GM23338 (cell line): ENCODE data around the gene LYSMD3. TPM values are rescaled to one million over a fixed set of nuclear protein-coding genes. Genes with fewer than 3 reads are reported as not detected.

Experiments
- ATAC-seq: fragments of 200-7000 bp; cut with Tn5 transposase; 3 replicates; pipeline ENCODE4 v1.9.1; 2020
- DNase-seq: peaks from one replicate; pipeline ENCODE4 v3.0.0-alpha.2; 2015; ENCODE audit warnings: low spot score
- H2AFZ ChIP-seq: fragments of 200-600 bp; sonication (generic); 2 replicates; pipeline ENCODE4 v1.8.0; 2016; ENCODE audit warnings: antibody characterized with exemption, mild to moderate bottlenecking, moderate library complexity
- H3F3A ChIP-seq: fragments of 200-600 bp; sonication (generic); replicated peaks from 2 replicates; pipeline ENCODE4 v1.8.0; 2017; ENCODE audit warnings: antibody characterized with exemption, mixed run types, low read depth
- H3K27ac ChIP-seq: fragments of 200-600 bp; sonication (generic); 2 replicates; pipeline ENCODE4 v1.6.1; 2016; ENCODE audit warnings: low read depth
- H3K27me3 ChIP-seq: fragments of 200-600 bp; sonication (generic); 2 replicates; pipeline ENCODE4 v1.8.0; 2016; ENCODE audit warnings: mild to moderate bottlenecking, mixed run types, moderate library complexity; ENCODE audit not compliant: insufficient read depth
- H3K36me3 ChIP-seq: fragments of 200-600 bp; sonication (generic); 2 replicates; pipeline ENCODE4 v1.8.0; 2016; ENCODE audit warnings: mild to moderate bottlenecking; ENCODE audit not compliant: insufficient read depth
- H3K4me1 ChIP-seq: fragments of 200-600 bp; sonication (generic); 2 replicates; pipeline ENCODE4 v1.8.0; 2016; ENCODE audit warnings: mild to moderate bottlenecking, moderate library complexity; ENCODE audit not compliant: insufficient read depth
- H3K4me2 ChIP-seq: fragments of 200-600 bp; sonication (generic); 2 replicates; pipeline ENCODE4 v1.7.1; 2017; ENCODE audit warnings: mixed run types
- H3K4me3 ChIP-seq: fragments of 200-600 bp; sonication (generic); 2 replicates; pipeline ENCODE4 v1.6.1; 2016; ENCODE audit warnings: mixed run types
- H3K79me2 ChIP-seq: fragments of 200-600 bp; sonication (generic); replicated peaks from 2 replicates; pipeline ENCODE4 v1.8.0; 2017; ENCODE audit warnings: mild to moderate bottlenecking; ENCODE audit not compliant: insufficient read depth
- H3K9me2 ChIP-seq: fragments of 200-600 bp; sonication (generic); 2 replicates; pipeline ENCODE4 v1.8.0; 2017; ENCODE audit not compliant: insufficient read depth
- H4K20me1 ChIP-seq: fragments of 200-600 bp; sonication (generic); replicated peaks from 2 replicates; pipeline ENCODE4 v1.8.0; 2017; ENCODE audit warnings: mild to moderate bottlenecking; ENCODE audit not compliant: insufficient read depth
- H3K27ac Mint-ChIP-seq: 2 replicates; pipeline ENCODE4 v1.8.0; 2020; ENCODE audit warnings: inconsistent platforms, mild to moderate bottlenecking, moderate library complexity, mixed read lengths
- H3K27me3 Mint-ChIP-seq: 3 replicates; pipeline ENCODE4 v1.8.0; 2022; ENCODE audit warnings: low read depth, mild to moderate bottlenecking, moderate library complexity, mixed read lengths, inconsistent platforms; ENCODE audit not compliant: insufficient read depth, poor library complexity
- H3K36me3 Mint-ChIP-seq: 3 replicates; pipeline ENCODE4 v1.8.0; 2021; ENCODE audit warnings: low read depth, mild to moderate bottlenecking, inconsistent platforms, moderate library complexity, mixed read lengths
- H3K4me1 Mint-ChIP-seq: 3 replicates; pipeline ENCODE4 v1.8.0; 2020; ENCODE audit warnings: mild to moderate bottlenecking, inconsistent platforms, mixed read lengths
- H3K4me3 Mint-ChIP-seq: 3 replicates; pipeline ENCODE4 v1.8.0; 2021; ENCODE audit warnings: moderate library complexity, mild to moderate bottlenecking, inconsistent platforms, mixed read lengths
- H3K9me3 Mint-ChIP-seq: 3 replicates; pipeline ENCODE4 v1.8.0; 2020; ENCODE audit warnings: moderate library complexity, mild to moderate bottlenecking, inconsistent platforms, mixed read lengths
- CREB1 ChIP-seq: fragments of 250-450 bp; sonication (Bioruptor Pico); IDR thresholded peaks from 2 replicates; pipeline ENCODE4 v1.5.0; 2020; ENCODE audit warnings: low read depth, mild to moderate bottlenecking, moderate library complexity
- EZH2 ChIP-seq: fragments of 200-600 bp; sonication (generic); IDR thresholded peaks from one replicate; pipeline ENCODE4 v1.8.0; 2017; ENCODE audit warnings: antibody characterized with exemption, mild to moderate bottlenecking, low read depth; ENCODE audit not compliant: unreplicated experiment
- NANOG ChIP-seq: IDR thresholded peaks from 2 replicates; pipeline ENCODE4 v1.6.1; 2016; ENCODE audit warnings: antibody characterized with exemption, borderline replicate concordance
- POLR2AphosphoS5 ChIP-seq: IDR thresholded peaks from 2 replicates; pipeline ENCODE4 v1.6.1; 2016; ENCODE audit warnings: antibody characterized with exemption, low read depth
- ZNF331 ChIP-seq: fragments of 250-450 bp; sonication (Bioruptor Pico); IDR thresholded peaks from 2 replicates; pipeline ENCODE4 v1.5.0; 2020; ENCODE audit warnings: low read depth, mild to moderate bottlenecking, moderate library complexity
- polyA plus RNA-seq: library from polyadenylated mRNA; unstranded; fragments of >200 nt; fragmentation: Nextera tagmentation; extraction: Ambion mirVana; gene quantifications from 2 replicates; pipeline ENCODE4 v1.2.1, GENCODE V29; 2016
- total RNA-seq: library from RNA; depleted of rRNA; stranded (reverse); fragments of >200 nt; shearing (Covaris generic); gene quantifications from 2 replicates; pipeline ENCODE4 v1.2.3, GENCODE V29; 2014
- TF ChIP-seq, protein P1 (sequence below): IDR thresholded peaks from one replicate; pipeline ENCODE4 v1.6.1; 2018; ENCODE audit warnings: antibody characterized with exemption; ENCODE audit not compliant: unreplicated experiment
- TF ChIP-seq, protein P2 (sequence below): fragments of 250-450 bp; sonication (Bioruptor Pico); IDR thresholded peaks from 2 replicates; pipeline ENCODE4 v1.5.0; 2020; ENCODE audit warnings: mild to moderate bottlenecking, moderate library complexity
- TF ChIP-seq, protein P3 (sequence below): IDR thresholded peaks from 2 replicates; pipeline ENCODE4 v1.6.1; 2016; ENCODE audit warnings: antibody characterized with exemption

LYSMD3 gene
- total and polyA plus RNA-seq, 2 experiments from 2014 or later: 10.7 to 19.6 TPM

DNA sequence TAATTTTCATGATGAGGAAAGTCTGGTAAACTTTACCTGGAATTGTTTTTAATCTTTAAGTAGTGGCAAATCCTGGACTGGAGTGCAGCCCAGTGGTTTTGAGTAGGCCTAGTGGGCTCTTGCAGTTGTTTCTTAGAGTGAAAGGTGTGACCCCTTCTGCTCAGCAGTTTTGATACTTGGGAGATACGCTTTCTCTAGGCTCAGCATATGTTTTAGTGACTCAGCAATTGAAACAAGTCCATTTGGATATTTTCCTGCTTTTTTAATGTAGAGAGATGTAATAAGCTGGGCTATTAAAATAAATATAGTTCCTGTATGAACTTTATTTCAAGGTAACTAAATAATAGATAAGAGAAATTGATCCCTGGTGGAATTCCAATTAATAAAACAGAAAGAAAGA lies 48.7 kb downstream of the LYSMD3 start:
- H3K27me3 ChIP-seq: no peaks in the 10 kb centered on the region
- Mint-ChIP-seq H3K9me3 (no peaks in the 10 kb centered on the region), H3K4me3 (peak overlapping the region; percentile 11; the same call in 1 of the 3 replicates), H3K36me3 (peaks cover 72% of the 10 kb centered on the region), H3K27me3 (peaks cover 6% of the 10 kb centered on the region), H3K4me1 (peaks cover 69% of the 10 kb centered on the region), H3K27ac (peak overlapping the region; percentile 72)
- peaks cover 46% of the 10 kb centered on the region for H3K4me1 ChIP-seq
- H3K4me2 ChIP-seq: no peak overlapping the region
- peaks cover 90% of the 10 kb centered on the region for H3K79me2 ChIP-seq
- H3K9me2 ChIP-seq: no peaks in the 10 kb centered on the region
- H3K27ac ChIP-seq: peak overlapping the region; percentile 83
- ATAC-seq (no peak), DNase-seq (no peak)
- H2AFZ ChIP-seq: no peak overlapping the region
- no peak overlapping the region for H3K4me3 ChIP-seq
- H3F3A ChIP-seq: peaks cover 20% of the 10 kb centered on the region; the same call in 1 of the 2 replicates
- no peaks in the 10 kb centered on the region; the same call in 1 of the 2 replicates for H4K20me1 ChIP-seq
- peaks cover 9% of the 10 kb centered on the region; the same call in 1 of the 2 replicates for H3K36me3 ChIP-seq
- TF ChIP-seq, protein P1, sequence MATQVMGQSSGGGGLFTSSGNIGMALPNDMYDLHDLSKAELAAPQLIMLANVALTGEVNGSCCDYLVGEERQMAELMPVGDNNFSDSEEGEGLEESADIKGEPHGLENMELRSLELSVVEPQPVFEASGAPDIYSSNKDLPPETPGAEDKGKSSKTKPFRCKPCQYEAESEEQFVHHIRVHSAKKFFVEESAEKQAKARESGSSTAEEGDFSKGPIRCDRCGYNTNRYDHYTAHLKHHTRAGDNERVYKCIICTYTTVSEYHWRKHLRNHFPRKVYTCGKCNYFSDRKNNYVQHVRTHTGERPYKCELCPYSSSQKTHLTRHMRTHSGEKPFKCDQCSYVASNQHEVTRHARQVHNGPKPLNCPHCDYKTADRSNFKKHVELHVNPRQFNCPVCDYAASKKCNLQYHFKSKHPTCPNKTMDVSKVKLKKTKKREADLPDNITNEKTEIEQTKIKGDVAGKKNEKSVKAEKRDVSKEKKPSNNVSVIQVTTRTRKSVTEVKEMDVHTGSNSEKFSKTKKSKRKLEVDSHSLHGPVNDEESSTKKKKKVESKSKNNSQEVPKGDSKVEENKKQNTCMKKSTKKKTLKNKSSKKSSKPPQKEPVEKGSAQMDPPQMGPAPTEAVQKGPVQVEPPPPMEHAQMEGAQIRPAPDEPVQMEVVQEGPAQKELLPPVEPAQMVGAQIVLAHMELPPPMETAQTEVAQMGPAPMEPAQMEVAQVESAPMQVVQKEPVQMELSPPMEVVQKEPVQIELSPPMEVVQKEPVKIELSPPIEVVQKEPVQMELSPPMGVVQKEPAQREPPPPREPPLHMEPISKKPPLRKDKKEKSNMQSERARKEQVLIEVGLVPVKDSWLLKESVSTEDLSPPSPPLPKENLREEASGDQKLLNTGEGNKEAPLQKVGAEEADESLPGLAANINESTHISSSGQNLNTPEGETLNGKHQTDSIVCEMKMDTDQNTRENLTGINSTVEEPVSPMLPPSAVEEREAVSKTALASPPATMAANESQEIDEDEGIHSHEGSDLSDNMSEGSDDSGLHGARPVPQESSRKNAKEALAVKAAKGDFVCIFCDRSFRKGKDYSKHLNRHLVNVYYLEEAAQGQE: no peak
- TF ChIP-seq EZH2: no peak
- TF ChIP-seq, protein P2, sequence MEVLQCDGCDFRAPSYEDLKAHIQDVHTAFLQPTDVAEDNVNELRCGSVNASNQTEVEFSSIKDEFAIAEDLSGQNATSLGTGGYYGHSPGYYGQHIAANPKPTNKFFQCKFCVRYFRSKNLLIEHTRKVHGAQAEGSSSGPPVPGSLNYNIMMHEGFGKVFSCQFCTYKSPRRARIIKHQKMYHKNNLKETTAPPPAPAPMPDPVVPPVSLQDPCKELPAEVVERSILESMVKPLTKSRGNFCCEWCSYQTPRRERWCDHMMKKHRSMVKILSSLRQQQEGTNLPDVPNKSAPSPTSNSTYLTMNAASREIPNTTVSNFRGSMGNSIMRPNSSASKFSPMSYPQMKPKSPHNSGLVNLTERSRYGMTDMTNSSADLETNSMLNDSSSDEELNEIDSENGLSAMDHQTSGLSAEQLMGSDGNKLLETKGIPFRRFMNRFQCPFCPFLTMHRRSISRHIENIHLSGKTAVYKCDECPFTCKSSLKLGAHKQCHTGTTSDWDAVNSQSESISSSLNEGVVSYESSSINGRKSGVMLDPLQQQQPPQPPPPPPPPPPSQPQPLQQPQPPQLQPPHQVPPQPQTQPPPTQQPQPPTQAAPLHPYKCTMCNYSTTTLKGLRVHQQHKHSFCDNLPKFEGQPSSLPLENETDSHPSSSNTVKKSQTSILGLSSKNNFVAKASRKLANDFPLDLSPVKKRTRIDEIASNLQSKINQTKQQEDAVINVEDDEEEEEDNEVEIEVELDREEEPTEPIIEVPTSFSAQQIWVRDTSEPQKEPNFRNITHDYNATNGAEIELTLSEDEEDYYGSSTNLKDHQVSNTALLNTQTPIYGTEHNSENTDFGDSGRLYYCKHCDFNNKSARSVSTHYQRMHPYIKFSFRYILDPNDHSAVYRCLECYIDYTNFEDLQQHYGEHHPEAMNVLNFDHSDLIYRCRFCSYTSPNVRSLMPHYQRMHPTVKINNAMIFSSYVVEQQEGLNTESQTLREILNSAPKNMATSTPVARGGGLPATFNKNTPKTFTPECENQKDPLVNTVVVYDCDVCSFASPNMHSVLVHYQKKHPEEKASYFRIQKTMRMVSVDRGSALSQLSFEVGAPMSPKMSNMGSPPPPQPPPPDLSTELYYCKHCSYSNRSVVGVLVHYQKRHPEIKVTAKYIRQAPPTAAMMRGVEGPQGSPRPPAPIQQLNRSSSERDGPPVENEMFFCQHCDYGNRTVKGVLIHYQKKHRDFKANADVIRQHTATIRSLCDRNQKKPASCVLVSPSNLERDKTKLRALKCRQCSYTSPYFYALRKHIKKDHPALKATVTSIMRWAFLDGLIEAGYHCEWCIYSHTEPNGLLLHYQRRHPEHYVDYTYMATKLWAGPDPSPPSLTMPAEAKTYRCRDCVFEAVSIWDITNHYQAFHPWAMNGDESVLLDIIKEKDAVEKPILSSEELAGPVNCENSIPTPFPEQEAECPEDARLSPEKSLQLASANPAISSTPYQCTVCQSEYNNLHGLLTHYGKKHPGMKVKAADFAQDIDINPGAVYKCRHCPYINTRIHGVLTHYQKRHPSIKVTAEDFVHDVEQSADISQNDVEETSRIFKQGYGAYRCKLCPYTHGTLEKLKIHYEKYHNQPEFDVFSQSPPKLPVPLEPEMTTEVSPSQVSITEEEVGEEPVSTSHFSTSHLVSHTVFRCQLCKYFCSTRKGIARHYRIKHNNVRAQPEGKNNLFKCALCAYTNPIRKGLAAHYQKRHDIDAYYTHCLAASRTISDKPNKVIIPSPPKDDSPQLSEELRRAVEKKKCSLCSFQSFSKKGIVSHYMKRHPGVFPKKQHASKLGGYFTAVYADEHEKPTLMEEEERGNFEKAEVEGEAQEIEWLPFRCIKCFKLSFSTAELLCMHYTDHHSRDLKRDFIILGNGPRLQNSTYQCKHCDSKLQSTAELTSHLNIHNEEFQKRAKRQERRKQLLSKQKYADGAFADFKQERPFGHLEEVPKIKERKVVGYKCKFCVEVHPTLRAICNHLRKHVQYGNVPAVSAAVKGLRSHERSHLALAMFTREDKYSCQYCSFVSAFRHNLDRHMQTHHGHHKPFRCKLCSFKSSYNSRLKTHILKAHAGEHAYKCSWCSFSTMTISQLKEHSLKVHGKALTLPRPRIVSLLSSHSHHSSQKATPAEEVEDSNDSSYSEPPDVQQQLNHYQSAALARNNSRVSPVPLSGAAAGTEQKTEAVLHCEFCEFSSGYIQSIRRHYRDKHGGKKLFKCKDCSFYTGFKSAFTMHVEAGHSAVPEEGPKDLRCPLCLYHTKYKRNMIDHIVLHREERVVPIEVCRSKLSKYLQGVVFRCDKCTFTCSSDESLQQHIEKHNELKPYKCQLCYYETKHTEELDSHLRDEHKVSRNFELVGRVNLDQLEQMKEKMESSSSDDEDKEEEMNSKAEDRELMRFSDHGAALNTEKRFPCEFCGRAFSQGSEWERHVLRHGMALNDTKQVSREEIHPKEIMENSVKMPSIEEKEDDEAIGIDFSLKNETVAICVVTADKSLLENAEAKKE: no peak
- no peak for TF ChIP-seq POLR2AphosphoS5
- no peak for TF ChIP-seq ZNF331
- TF ChIP-seq, protein P3, sequence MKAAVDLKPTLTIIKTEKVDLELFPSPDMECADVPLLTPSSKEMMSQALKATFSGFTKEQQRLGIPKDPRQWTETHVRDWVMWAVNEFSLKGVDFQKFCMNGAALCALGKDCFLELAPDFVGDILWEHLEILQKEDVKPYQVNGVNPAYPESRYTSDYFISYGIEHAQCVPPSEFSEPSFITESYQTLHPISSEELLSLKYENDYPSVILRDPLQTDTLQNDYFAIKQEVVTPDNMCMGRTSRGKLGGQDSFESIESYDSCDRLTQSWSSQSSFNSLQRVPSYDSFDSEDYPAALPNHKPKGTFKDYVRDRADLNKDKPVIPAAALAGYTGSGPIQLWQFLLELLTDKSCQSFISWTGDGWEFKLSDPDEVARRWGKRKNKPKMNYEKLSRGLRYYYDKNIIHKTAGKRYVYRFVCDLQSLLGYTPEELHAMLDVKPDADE: no peak
- no peak for TF ChIP-seq NANOG
- TF ChIP-seq CREB1 (CRISPR knock-in tag): no peak
